Fibroblast of lung (primary cell): ENCODE measurements around the gene ACAD8.

Source experiments
- CTCF ChIP-seq, 2 donors: IDR thresholded peaks in 1 of 2; conservative IDR thresholded peaks in 1 of 2; 1 replicate in 1 of 2; 2 replicates in 1 of 2; pipeline ENCODE4 v1.5.1; 2011 to 2012; ENCODE audit warnings: low read length in 2 of 2, control low read depth in 1 of 2, inconsistent platforms in 1 of 2, low read depth in 1 of 2, mild to moderate bottlenecking in 1 of 2
- EZH2 ChIP-seq: IDR thresholded peaks from 2 replicates; pipeline ENCODE4 v1.5.1; 2012; ENCODE audit warnings: low read length, control low read depth, mild to moderate bottlenecking; ENCODE audit errors: missing control alignments

- TF ChIP-seq CTCF (conservative IDR thresholded peaks at IDR 0.05 in 1 of 2, IDR thresholded peaks at IDR 0.05 in 1 of 2; ENCODE audit: low read depth in 1 of 2, low read length in 2 of 2) (no peak), EZH2 (no peak)
Observed at GRCh38 chr11:134235399-134235798, 18.0 kb upstream of the ACAD8 start.
